ENCODE measurements around the gene ALAS2. TPM values are rescaled to one million over a fixed set of nuclear protein-coding genes. Genes with fewer than 3 reads are reported as not detected.
"Not testable (repeated sequence)": the region's sequence is repeated elsewhere in the genome, so short reads cannot be mapped to it uniquely, and the experiment has no call there.

ALAS2 gene
- total RNA-seq: 0.51 TPM
- long read RNA-seq, partial matches to known transcripts: 0 of 1 reads
- long read RNA-seq, other reads (novel, unspliced or antisense): 0 of 1 reads

GRCh38 chrX:55030271-55031205 is at the start of gene ALAS2:
TSS of gene ALAS2 (minus strand) at chrX:55030977. CDS start at chrX:55026000, 4,977 bp downstream.
- no peak for ATAC-seq (ENCODE audit: poor library complexity)
- no peak for DNase-seq
- intact Hi-C loops (cut with DNase I): no loop called here

GRCh38 chrX:55074851-55075467 is 44.2 kb upstream of the ALAS2 start, which contains the start of gene PAGE2B:
TSS of gene PAGE2B (plus strand) at chrX:55075030. CDS start at chrX:55076042, 1,012 bp downstream.
- DNase-seq: peak; percentile 22
- no peak for ATAC-seq (ENCODE audit: poor library complexity)
- intact Hi-C loops (cut with DNase I): no loop called here

GRCh38 chrX:55072286-55072685 is 41.5 kb upstream of the ALAS2 start:
- DNase-seq (no peak), ATAC-seq (ENCODE audit: poor library complexity) (no peak)
- intact Hi-C loops (cut with DNase I): no loop called here

DNA sequence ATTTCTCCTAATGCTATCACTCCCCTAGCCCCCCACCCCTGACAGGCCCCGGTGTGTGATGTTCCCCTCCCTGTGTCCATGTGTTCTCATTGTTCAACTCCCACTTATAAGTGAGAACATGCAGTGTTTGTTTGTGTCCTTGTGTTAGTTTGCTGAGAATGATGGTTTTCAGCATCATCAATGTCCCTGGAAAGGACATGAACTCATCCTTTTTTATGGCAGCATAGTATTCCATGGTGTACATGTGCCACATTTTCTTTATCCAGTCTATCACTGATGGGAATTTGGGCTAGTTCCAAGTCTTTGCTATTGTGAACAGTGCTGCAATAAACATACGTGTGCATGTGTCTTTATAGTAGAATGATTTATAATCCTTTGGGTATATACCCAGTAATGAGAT is 36.4 kb upstream of the ALAS2 start:
- DNase-seq; intact Hi-C loops (cut with DNase I); ATAC-seq (ENCODE audit: poor library complexity): not testable (repeated sequence)

GRCh38 chrX:55057675-55058249 is 27.0 kb upstream of the ALAS2 start:
- intact Hi-C loops (cut with DNase I): loop anchor here (5.0 kb wide), 1 partner anchor 165 kb away; no protein-coding TSS in a partner anchor
- no peak for DNase-seq
- peak; percentile 71 for ATAC-seq (ENCODE audit: poor library complexity)

DNA sequence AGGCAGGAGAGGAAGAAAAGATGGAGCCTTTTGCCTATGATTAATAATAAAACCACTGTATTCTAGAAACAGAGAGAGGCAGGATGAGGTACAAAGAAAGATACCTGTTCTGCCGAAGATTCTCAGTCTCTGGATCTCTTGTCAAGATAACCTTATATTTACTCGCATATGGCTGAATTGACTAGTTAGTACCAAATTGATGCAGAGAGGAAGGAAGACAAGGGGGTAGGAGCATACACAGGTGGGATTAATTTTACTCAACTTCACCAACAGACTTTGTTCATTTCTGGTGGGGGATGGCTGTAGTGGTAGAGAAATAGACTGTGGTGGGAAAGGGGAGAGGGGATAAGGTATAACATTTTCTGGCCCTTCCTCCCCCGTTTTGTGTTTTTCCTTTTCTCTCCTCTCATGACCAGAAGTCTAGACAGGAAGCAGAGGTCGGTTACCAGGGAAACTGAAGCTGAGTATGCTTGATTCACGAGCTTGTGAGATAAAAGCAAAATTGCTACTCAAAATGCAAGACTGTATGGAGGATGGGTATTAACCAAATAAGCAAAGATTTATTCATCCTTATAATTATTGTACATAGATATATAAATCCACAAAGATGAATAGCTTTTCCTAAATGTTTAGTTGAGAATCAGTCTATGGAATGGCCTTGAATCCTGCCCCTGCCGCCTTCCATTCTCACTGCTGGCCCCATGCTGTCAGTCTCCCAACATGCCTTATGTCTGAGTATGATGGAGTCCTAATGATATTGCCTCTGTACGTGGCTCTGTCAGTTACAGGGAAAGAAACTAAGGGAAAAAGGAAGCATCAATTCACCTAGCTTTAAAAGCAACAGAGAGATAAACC is 26.3 kb upstream of the ALAS2 start:
- intact Hi-C loops (cut with DNase I): loop anchor here (5.0 kb wide), 1 partner anchor 165 kb away; no protein-coding TSS in a partner anchor
- no peak for DNase-seq
- no peak for ATAC-seq (ENCODE audit: poor library complexity)

- DNase-seq; intact Hi-C loops (cut with DNase I); ATAC-seq (ENCODE audit: poor library complexity): not testable (repeated sequence)
These were observed 19.8 kb upstream of the ALAS2 start for GRCh38 chrX:55050599-55050998.

DNA sequence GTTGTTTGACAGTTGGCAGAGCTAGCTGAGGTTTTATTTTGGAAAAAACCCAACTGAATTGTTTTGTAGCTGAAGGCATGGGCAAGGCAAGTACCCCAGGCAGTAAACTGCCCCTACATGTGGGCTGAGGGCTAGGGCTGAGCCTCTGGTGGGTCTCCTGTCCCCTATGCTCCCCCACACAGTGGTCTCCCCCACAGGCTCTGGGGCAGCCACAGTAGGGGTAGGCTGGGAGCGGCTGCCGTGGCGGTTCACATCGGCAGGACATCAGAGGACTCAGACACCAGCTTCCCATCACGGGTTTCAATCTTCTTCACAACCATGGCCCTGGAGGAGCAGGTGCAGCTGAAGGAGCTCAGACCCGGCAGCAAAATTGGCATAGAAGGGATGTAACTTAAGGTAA is 10.7 kb upstream of the ALAS2 start:
- DNase-seq (no peak), ATAC-seq (ENCODE audit: poor library complexity) (no peak)
- intact Hi-C loops (cut with DNase I): no loop called here

GRCh38 chrX:55039471-55039870 is 8.7 kb upstream of the ALAS2 start:
- DNase-seq: no peak
- ATAC-seq (ENCODE audit: poor library complexity): no peak
- intact Hi-C loops (cut with DNase I): no loop called here

DNA sequence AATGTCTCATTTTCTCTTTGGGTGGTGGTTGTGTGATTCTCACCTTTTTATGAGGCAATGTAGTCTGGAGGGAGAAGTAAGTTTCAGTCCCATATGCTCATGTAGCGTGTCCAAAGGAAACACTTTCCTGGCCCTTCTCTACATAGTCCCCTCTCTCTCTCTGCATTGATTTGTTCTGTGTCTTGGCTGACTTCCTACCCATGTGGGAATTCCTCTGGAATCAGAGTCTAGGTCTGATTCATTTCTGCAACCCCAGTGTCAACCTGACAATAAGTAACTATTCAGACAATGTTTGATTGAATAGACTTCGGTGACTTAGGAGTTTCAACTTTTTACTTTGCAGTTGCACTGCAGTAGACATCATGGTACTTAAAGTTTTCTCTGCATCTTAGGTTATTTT is 2.7 kb upstream of the ALAS2 start:
- intact Hi-C loops (cut with DNase I): no loop called here
- ATAC-seq (ENCODE audit: poor library complexity) (no peak), DNase-seq (no peak)

GRCh38 chrX:55029291-55029690 is 1.5 kb downstream of the ALAS2 start:
- intact Hi-C loops (cut with DNase I): no loop called here
- DNase-seq: no peak
- no peak for ATAC-seq (ENCODE audit: poor library complexity)

GRCh38 chrX:55028611-55029010 is 2.2 kb downstream of the ALAS2 start:
- intact Hi-C loops (cut with DNase I): no loop called here
- ATAC-seq (ENCODE audit: poor library complexity): no peak
- DNase-seq: no peak

GRCh38 chrX:55028040-55028439 is 2.7 kb downstream of the ALAS2 start:
- intact Hi-C loops (cut with DNase I): no loop called here
- DNase-seq (no peak), ATAC-seq (ENCODE audit: poor library complexity) (no peak)

DNA sequence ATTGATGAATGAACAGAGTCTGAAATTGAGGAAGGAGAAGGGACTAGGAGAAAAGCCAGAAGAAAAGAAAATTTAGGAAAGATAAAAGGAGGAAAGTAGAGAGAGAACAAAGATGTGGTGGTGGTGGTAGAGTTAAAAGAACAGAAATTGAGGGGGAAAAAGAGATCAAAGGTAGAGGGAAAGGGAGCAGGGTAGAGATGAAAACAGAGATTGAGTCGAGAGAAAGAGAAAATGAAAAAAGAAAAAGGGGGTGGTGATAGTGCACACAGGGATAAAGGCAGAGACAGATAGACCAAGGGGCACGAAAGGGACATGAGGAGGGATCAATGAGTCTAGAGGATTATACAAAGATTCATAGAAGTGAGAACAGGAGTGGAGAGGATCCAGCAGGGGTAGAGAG is 3.9 kb downstream of the ALAS2 start:
- ATAC-seq (ENCODE audit: poor library complexity): no peak
- DNase-seq: no peak
- intact Hi-C loops (cut with DNase I): no loop called here

DNA sequence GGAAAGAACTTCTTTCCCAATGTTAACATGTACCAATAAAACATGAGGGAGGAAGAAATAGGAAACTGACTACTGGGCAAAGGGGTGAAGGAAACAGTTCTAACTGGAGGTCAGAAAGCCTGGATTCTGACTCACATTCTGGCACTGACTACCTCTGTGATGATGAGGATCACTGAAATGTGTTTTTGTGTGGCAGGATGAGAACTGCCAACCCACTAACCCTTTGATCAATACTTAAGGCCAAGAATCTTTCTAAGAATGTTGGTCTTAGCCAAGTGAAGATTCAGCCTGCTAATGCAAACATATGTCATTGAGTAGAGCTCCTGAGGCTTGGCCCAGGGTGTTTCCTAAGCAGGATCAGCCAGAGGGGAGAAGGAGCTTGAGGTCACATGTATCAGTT is 4.6 kb downstream of the ALAS2 start:
- intact Hi-C loops (cut with DNase I): no loop called here
- DNase-seq: no peak
- ATAC-seq (ENCODE audit: poor library complexity): no peak

DNA sequence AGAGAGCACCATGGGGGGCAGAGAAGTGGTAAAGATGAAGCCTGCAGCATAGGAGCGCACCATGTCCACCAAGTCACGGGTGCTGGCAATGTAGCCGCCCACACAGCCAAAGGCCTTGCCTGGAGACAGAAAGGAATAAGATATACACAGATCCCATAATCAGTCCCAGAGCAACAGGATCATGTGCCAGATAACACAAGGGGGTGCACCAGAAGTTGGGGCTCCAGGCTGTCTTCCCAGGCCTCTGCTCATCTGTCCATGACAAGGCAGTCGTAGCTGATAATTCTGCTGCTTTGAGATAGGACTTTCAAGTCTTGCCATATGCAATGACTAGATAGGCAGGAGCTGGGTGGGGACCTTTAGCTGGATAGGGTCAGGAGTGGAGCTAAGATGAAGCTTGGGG is 15.9 kb downstream of the ALAS2 start:
- DNase-seq (no peak), ATAC-seq (ENCODE audit: poor library complexity) (no peak)
- intact Hi-C loops (cut with DNase I): no loop called here

DNA sequence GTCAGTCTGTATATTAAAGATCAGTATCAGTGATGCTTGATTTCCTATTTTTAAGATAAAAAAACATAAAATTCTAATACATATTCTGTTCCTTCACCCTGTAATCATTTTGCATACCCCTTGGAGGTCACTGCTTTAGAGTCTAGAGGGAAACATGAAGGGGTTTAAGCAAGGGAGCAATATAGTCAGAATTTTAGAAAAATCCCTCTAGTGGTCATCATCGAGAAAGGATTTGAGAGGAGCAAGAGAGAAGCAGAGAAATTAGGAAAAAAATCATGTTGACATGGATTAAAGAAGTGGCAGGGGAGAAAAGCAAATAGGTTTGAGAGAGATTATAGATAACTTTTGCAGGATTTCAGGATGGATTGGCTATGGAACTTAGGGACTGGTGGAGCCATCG is 19.5 kb downstream of the ALAS2 start:
- DNase-seq: no peak
- no peak for ATAC-seq (ENCODE audit: poor library complexity)
- intact Hi-C loops (cut with DNase I): no loop called here

DNA sequence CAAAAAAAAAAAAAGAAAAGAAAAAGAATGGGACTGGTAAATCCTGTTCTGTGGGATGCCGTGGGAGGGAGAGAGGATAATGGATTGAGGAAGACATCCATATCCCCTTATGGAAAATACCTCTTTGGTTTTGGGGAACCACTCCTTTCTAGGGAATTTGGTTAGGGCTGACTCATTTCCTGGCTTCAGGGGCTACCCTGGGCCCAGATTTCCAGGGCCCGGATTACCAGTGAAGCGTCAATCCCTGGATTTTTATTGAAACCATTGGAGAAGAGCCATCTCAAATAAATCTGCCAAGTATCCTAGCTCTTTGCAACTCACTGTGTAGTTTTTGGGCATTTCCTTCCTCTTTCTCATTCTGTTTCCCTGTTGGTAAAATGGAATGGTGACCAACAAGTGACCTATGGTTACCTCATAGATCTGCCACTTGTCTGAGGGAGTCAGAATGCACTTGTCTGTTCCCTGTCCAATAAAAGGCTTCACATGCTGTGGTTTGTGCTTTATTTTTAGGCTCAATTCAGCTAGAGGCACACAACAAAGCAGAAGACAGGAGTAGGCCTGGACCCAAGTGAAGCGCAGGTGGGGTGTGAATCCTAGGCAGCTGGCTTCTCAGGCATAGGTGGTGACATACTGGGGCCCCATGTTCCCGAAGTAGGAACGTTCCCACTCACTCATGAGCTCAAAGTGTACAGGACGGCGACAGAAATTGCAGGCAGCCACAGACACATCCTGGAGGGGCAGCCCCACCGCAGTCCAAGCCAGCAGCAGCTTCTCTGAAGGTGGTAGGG is 22.0 kb downstream of the ALAS2 start:
- DNase-seq: no peak
- ATAC-seq (ENCODE audit: poor library complexity): peak; percentile 87
- intact Hi-C loops (cut with DNase I): no loop called here
